Amygdala (tissue), 56 donors: ENCODE data around the gene TRABD2B.
A peak's percentile ranks its signal among the peaks of the same experiment; 100 is the strongest.
"Not testable (repeated sequence)": the region's sequence is repeated elsewhere in the genome, so short reads cannot be mapped to it uniquely, and the experiment has no call there.

Experiments
- DNase-seq, 56 donors: peaks; one replicate each; lab custom pipeline; 2025; lab: John Stamatoyannopoulos, UW

TRABD2B gene

DNA sequence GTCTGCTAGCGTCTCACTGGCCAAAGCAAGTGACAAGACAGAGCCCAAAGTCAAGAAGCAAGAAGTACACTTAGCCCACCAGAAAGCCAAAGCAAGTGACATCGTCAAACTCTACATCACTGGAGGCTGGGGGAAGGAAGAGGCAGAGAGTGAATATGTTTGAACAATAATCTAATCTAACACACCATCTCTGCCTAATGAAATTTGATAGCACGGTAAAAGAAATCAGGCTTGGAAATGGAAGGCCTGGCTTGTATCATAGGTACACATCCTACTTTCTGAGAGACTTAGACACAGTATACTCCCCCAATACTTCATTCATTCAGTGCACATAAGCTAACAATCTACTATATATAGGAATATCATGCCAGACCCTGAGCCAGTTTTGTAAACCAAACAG is 26.3 kb downstream of the TRABD2B start:
- DNase-seq, result no peak

DNA sequence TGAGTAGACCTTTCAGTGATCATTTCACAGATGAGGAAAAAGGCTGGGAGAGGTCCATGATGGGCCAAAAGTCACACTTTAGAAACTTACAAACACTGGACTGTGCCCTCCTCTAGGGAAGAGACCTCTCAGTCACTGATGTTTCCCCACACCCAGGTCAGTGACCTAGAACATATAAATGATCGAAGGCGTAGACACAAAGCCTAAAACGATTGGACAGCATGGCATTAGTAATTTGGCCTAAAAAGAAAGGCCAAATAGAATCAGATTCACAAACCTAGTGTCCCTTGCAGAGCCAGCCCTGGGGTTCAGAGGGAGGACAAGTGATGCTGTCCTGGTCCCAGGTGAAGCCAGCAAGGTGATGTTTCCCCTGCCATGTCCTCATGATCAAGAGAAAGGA is 27.7 kb downstream of the TRABD2B start:
- no peak for DNase-seq

DNA sequence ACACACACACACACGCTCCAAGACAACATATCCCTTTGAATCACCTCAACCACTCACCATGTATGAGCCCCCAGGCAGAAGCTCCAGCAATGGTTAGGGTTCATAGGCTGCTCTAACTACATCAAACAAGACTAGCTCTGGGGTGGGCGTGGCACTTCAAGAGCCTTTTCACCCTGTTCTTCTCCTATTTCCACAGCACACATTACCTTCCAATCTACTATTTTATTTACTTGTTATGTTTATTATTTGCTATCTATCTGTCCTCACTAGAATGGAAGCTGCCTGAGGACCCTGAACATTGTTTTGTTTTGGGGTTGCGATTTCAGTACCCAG is 28.7 kb downstream of the TRABD2B start:
- no peak for DNase-seq

DNA sequence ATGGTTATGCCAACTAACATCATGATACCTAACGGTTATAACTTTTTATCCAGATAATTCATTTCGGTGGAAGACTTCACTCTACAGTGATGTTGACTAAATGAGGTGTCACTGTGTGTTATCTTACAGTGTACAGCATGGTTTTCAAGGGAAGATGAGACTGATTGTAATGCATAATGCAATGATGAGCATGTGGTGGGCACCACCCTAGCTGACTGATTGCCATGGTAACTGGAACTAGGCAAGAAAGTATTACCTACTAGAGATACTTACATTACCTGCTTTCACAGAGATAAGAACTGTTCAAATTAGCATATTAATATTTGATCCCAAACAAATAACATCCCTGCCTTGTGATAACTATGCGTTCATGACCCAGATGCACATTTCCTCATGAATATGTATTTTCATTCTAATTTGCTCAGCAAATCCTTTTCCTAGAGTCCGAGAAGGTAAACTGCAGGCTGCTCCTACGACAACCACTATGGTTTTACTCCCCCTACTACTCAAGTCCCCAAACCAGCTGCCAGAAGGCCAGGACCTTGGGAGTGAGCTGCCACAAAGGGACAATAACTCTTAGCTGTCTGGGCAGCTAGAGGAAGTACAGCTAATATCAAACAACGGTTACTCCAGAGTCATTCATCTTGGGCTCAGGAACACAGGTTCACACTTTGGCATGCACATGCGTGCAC is 29.2 kb downstream of the TRABD2B start:
- DNase-seq, result no peak

DNA sequence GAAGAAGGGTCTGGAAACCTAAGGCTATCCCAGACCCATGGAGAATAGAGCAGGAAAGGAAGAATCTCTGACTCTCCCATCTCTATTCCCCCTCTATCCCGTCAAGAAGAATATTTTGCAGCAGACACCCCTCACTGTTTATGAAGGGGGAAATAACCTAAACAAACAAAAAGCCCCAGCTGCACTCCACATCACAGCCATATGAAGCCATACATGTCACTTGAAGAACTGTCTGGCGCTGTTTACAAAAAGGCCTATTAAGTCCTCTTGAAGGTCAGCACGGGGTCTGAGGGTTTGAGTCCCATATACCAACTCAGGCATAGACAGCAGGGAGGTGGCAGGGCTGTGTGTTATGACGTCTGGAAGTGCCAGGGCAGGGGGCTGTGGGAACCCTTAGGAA is 31.4 kb downstream of the TRABD2B start:
- no peak for DNase-seq

DNA sequence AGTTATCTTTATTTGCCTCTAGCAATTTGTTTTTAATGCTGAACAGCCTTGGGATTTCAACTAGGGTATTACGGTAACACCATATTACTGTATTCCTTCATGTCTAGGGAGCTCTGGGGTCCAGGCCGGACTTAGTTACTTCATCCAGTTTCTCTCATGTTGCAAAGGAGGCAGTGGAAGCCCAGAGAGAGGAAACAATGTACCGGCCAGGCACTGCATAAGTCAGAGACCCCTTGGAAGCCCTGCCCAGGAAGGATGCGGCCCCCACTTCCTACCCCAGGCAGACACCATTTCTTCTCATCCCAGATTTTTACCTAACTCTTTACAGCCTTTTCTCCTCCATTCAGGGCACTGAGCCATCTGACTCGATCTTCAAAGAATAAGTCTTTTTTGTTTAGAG is 32.5 kb downstream of the TRABD2B start:
- no peak for DNase-seq

DNA sequence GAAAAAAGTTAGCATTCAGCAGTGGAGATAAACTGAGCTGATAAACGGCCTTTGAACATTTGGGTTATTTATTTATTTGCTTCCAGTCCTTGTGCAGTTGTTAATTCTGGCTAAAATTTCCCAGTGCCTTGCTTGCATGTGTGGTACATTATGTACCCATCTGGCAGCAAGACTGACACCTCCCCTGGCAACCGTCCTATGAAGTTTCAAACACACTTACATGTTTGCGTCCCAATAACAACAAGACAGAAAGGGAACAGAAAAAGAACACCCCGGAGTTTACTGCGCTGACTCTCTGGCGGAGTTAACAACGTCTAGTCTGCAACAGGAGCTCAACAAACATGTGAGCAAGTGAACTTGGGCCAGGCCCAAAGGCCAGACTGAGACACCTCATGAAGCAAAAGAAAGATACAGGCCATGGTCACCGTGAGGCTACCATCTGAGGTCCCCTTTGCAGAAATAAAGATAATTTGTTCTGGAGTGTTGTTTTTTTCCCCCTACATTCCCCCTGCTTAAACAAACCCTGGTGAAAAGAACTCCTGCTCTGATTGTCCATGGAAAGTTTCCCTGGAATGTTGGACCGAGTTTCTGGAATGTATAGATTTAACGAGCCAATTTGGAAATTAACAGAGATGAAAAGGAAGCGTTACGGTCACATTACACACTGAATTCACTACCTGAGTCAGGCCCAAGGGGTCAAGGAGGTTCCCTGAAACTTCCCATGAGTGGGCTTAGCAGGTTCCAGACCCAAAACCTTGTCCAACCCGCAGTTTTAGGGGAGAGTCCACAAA is 33.4 kb downstream of the TRABD2B start:
- DNase-seq, result no peak

DNA sequence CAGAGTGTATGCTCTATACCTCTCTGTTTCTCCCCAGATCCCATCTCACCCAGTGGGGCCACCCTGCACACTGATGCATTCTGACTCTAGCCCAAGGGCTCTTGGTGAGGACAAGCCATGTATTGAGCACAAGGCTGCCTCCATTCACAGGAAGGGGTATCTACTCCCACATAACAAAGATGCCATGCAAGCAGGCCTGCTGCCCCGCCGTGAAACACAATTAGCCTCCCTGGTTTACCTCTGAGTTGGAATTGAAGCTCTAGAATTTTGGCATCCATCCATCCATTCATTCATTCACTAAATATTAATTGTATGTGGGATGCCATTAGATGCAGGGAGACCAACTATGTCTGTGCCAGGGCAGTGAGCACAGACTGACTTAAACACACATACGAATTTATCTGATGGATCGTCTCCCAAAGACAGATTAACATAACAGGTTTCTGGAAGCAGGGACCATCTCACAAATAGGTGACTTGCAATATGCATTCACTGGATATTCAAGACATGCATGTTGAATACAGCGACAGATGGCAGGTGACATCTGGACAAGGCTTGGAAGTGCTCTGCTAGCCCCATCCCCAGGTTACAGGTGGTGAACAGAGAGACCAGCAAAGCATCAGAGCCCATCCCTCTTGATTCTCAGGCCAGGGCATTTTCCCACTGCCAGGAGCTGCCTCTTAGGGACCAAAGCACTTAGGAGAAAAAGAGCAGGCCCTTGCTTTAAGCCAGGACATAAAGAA is 34.3 kb downstream of the TRABD2B start:
- no peak for DNase-seq

DNA sequence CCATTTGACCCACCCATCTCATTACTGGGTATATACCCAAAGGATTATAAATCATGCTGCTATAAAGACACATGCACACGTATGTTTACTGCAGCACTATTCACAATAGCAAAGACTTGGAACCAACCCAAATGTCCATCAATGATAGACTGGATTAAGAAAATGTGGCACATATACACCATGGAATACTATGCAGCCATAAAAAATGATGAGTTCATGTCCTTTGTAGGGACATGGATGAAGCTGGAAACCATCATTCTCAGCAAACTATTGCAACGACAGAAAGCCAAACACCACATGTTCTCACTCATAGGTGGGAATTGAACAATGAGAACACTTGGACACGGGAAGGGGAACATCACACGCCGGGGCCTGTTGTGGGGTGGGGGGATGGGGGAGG is 35.4 kb downstream of the TRABD2B start:
- not testable (repeated sequence) for DNase-seq

DNA sequence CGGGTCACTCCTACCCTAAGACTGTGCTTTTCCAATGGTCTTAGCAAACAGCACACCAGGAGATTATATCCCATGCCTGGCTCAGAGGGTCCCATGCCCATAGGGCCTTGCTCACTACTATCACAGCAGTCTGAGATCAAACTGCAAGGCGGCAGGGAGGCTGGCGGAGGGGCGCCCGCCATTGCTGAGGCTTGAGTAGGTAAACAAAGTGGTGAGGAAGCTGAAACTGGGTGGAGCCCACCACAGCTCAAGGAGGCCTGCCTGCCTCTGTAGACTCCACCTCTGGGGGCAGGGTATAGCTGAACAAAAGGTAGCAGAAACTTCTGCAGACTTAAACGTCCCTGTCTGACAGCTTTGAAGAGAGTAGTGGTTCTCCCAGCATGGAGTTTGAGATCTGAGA is 40.7 kb downstream of the TRABD2B start:
- not testable (repeated sequence) for DNase-seq

DNA sequence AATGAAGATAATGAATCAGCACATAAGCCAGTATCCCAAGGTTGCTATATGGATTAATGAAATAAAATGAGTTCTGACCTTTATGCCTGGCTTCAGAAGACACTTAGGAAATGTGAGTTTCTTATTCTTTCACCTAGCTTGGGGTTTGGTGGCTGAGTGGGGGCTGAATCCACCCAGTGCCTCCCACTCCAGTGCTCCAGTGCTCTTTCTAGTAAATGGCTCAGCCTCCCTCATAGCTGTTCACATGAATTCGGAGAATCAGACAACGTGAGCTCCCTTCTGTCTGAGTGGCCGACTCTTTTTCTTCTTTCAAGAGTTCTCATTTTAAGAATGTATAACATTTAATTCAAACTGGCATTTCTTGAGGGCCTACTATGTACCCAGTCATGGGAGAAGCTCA is 43.5 kb downstream of the TRABD2B start:
- DNase-seq, result no peak

DNA sequence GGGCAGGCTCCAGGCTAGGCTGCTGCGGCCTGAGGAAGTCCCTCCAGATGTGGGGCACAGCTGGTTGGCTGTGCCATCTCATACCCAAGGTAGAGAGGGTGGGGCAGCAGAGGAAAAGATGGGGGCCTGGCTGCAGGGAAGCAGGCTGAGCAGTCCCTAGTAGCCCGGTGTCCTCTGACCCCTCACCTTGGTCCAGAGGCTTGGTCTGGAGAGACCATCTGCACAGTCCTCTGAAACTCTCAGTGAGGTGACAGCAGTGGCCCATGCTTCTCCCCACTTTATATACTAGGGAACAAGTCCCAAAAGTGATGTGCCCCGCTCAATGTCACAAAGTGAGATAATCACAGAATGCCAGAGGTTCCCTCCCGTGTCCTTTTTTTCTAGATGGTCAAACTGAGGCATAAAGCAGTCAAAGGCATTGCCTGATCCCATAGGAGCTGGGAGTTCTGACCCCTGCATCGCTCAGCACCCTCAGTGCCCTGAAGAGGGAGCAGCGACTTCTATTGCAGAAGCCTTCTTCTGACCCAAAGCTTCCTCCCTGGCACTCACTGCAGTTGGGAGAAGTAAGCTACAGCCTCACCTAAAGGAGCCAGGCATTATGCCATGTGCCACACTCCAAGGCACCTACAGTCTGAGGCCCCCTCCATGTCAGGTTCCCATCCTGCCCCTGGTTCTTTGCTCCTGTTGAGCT is 45.5 kb downstream of the TRABD2B start:
- no peak for DNase-seq

DNA sequence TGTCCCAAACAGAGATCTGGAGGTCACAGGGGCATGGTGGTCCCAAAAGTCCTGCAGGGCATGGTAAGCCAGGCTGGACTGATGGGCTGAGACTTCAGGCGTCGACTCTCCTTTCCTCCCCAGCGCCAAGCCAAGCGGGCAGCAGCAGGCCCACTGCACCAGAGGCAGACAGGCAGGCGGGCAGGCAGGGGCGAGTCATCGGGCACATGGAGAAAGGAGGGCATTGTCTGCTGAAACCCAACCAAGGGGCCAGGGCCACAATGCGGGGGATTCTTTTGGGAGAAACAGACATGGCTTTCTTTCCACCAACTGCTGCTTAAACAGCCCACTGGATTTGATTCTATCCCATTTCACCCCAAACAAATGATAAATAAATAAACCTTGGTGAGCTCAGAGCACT is 46.2 kb downstream of the TRABD2B start:
- DNase-seq, result peak in 53 of 56 donors; percentile 6 to 81 (median 51)

DNA sequence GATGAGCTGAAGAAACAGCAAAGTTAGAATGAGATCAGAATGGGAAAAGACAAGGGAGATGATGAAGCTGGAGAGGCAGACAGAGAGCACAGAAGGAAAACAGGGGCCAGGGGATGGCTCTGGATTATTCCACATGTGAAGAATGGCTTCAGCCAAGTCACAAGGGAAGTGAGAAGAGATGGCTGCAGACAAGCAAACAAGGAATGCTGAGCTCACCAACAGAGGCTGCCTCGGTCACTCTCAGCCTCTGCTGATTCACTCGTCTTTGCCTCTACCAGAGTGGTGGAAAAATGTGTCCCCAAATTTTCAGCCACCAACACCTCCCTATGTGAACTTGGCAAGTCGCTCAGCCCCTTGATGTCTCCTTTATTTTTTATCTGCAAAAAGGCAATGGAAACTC is 46.7 kb downstream of the TRABD2B start:
- DNase-seq, result peak in 2 of 56 donors; percentile 22 to 32

DNA sequence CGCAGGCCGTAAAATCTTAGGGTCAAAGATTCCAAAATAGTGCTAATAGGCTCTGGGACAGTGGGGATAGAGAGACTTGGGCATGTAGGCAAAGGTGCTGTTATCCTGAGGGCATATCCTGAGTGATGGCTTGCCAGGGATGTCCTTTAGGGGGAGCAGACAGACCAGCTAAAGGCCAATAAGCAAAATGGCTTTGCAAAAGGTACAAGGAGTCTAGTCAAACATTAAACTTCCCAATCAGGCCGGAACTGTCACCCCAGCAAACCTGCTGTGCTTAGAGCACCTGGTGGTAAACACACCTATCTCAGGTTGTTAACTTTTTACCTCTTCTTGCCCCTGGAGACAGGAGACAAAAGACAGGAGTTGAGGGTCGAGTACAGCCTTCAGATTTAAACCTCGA is 49.1 kb downstream of the TRABD2B start:
- DNase-seq, result peak in 2 of 56 donors; percentile 12 to 23

DNA sequence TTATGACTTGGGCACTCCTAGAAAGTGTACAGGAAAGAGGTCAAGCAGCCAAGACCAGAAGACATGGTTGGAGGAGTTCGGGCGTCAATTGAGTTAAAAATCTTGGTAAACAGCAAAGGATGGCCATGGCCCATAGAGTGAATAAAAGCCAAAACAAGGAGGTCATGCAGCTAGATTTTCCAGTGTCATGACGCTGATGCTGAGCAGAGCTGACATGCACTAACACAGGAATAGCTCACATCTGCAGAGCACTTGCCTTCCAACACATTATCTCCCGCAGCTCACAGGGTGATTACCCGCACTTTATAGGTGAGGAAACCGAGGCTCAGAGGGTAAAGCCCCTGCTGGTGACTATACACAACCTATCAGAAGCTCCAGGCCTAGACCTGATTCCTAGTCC is 49.7 kb downstream of the TRABD2B start:
- no peak for DNase-seq

DNA sequence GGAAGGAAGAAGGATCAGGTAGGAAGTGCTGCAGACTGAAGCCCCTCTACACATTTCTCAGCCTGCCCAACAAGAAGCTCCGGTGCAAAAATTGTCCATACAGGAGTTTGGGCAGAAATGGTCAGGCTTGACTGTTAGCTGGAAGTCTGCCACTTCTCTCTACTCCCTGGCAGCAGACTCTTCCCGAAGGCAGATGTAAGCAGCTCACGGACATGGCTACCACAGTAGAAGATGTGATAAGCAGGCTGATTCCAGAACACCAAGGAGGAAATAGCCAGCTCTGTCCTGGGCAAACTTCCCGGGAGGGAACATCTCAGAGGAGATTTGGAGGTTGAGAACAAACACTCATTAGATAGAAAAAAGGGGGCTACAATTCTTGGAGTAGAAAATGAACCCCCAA is 52.6 kb downstream of the TRABD2B start:
- DNase-seq, result peak in 1 of 56 donors; percentile 4

DNA sequence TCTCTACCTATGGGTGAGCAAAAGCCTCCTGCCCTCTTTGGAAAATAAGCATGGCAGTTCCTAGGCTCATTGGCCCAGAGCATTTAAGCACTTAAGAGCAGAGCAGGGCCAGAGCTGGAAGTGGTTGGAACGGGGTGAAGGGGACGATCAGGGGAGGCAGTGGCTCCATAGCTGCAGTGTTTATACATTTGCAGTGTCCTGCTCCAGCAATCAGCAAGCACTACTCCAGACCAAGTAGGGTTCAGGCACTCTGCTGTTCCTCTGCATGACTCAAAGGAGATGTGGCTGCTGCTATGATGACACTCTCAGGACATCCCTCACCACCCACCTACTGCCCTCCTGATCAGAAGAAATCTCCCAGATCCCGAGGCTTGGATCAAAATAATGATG is 55.0 kb downstream of the TRABD2B start:
- DNase-seq, result no peak

DNA sequence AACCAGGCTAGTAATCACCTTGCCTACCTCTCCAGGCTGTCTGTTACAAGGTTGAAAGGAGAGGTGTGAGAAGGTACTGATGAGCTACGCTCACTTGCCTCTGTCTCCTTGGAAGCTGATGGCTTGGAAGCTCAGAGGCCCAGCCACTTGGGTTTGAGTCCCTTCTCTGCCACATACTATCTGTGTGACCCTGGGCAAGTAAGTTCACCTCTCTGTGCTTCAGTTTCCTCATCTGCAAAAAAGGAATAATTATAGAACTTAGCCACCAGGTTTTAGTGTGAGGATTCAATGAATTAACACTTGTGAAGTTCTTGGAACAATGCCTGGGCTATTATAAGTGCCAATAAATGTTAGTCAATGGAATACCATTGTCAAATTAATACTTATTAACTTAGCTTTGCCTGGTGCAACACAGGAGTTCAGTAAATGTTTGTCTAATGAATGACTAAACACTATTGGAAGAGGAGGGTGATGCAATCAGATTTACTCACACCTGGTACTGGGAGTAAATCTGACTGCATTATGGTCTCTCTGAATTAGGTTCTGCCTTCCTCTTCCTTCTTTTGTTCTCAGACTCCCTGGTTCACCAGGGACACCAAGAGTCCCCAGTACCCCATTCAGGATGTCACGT is 55.5 kb downstream of the TRABD2B start:
- DNase-seq, result no peak

DNA sequence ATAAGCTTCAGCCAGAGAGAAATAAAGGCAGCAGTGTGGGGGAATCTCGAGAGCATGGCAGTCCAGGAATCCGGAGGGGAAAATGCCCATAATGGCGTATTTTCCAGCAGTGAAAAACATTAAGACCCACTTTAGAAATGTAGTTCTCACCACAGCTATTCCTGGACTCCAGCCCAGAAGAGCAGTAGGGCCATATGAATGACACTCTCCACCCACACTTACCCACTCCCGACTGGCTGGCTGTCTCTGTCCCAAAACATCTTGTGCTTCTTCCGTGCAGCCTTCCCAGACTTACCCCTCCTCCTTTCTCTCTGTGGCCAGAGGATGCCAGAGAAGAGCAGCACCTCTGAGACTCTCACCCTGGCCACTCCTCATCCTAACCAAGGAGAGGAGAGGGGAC is 56.4 kb downstream of the TRABD2B start:
- no peak for DNase-seq

DNA sequence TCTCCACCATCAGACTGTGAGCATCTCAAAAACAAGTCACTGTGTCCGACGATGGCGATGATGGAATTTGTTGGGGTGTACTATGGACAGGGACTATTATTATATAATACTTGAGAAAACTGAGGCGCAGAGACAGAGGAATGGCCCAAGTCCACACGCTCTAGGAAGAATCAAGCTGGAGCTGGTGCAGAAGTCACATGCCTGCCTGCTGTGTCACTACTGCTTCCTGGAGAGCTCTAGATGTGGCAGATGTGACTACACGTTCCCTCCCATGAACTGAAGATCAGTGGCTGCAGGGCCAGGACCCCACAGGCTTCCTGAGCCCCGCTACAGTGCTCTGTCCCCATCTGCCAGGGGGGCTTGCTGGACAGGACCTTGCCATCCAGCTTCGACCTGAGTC is 56.9 kb downstream of the TRABD2B start:
- no peak for DNase-seq
